Measurements from ENCODE around the gene QSOX2. TPM values are rescaled to one million over a fixed set of nuclear protein-coding genes. Genes with fewer than 3 reads are reported as not detected.

The QSOX2 gene
- total and polyA plus RNA-seq, 10 donors = 12.3 to 20.3 (median 16.9) TPM

DNA sequence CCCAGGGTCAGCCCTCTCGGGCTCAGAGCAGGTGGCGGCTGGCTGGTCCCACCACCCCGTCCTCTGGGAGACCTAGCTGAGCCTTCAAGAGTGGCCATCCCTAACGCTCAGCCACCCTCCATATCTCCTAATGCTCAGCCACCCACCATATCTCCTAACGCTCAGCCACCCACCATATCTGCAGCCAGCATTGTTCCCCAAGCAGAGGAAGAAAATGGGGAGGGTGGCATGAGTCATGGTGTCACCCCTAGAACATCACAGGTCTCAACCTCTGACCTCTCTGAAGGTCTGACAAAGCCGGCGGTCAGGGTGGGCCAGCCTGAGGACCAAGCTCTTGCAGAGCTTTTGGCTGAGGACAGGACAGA lies 55.4 kb downstream of the QSOX2 start:
- 56 to 75% (median 68%) methylated on average over 4 to 7 of the region's 7 CpGs for WGBS, 5 donors
- Histone ChIP-seq H3K4me1 (peaks cover 0 to 30% (median 14%) of the 10 kb centered on the region in 6 donors), H3K27ac (no peak overlapping the region), H3K27me3 (replicated peaks in 1 of 7) (peaks cover 6 to 100% (median 92%) of the 10 kb centered on the region in 7 donors), H3K36me3 (no peaks in the 10 kb centered on the region), H3K4me3 (no peak overlapping the region), H3K9me3 (no peaks in the 10 kb centered on the region)
- intact Hi-C loops (cut with DNase I; ENCODE audit: low total_unique reads) = no loop called here
- no peak for TF ChIP-seq CTCF (IDR thresholded peaks at IDR 0.05 in 8 of 11, conservative IDR thresholded peaks at IDR 0.05 in 3 of 11)
- no peak for DNase-seq

- H3K36me3 ChIP-seq = no peaks in the 10 kb centered on the region
- no peak for TF ChIP-seq CTCF (IDR thresholded peaks at IDR 0.05 in 8 of 11, conservative IDR thresholded peaks at IDR 0.05 in 3 of 11)
- TF ChIP-seq POLR2A (IDR thresholded peaks at IDR 0.05) = no peak
- no peak for TF ChIP-seq POLR2AphosphoS5 (IDR thresholded peaks at IDR 0.05)
- H3K9me3 ChIP-seq = no peaks in the 10 kb centered on the region
- H3K27me3 ChIP-seq (replicated peaks in 1 of 7) = peaks cover 6 to 100% (median 89%) of the 10 kb centered on the region in 7 donors
- no peak overlapping the region for H3K27ac ChIP-seq
- intact Hi-C loops (cut with DNase I; ENCODE audit: low total_unique reads) = no loop called here
- DNase-seq = no peak
- 42 to 53% (median 46%) methylated on average over 19 to 28 of the region's 28 CpGs for WGBS, 5 donors
- H3K4me3 ChIP-seq = no peak overlapping the region
- H3K4me1 ChIP-seq = peaks cover 0 to 30% (median 14%) of the 10 kb centered on the region in 6 donors
Observed at GRCh38 chr9:136189394-136190236, 56.0 kb downstream of the QSOX2 start.

DNA sequence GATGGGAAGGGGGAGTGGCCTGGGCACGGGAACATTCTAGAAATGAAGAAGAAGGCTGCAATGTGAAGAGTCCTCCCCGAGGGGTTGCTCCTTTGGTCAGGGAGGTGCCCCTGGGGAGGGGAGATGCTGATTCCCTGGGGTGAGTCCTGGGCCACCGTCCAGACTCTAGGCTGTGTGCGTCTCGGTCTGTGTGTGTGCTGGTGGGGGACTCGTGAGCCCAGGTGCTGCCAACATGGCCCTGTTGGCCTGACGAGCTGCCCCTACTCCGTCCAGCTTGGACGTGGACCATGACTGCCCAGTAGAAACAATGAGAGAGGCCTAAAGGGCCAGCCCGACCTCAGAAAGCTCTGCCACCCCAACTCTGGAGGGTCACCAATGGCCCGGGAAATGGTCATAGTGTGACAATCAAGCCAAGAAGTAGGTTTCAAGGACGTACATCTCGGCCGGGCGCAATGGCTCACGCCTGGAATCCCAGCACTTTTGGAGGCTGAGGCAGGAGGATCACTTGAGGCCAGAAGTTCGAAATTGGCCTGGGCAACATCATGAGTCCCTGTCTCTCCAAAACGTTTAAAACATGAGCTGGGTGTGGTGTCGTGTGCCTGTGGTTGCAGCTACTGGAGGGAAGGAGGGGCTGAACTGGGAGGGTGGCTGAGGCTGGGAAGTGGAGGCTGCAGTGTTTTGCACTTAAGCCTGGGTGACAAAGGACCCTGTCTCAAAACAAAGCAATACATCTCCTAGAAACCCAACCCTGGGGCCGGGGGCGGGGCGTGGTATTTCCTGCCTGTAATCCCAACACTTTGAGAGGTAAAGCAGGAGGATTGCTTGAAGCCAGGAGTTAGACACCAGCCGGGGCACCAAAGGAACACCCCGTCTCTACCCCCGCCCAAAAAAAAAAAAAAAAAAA lies 57.7 kb downstream of the QSOX2 start:
- no peak for DNase-seq
- Histone ChIP-seq H3K4me1 (peaks cover 0 to 16% (median 5%) of the 10 kb centered on the region in 6 donors), H3K4me3 (no peak overlapping the region), H3K36me3 (no peaks in the 10 kb centered on the region), H3K9me3 (no peaks in the 10 kb centered on the region), H3K27me3 (replicated peaks in 1 of 7) (peaks cover 3 to 94% (median 73%) of the 10 kb centered on the region in 7 donors), H3K27ac (no peak overlapping the region)
- intact Hi-C loops (cut with DNase I; ENCODE audit: low total_unique reads) = no loop called here
- TF ChIP-seq CTCF (IDR thresholded peaks at IDR 0.05 in 8 of 11, conservative IDR thresholded peaks at IDR 0.05 in 3 of 11) (no peak), POLR2A (IDR thresholded peaks at IDR 0.05) (no peak), POLR2AphosphoS5 (IDR thresholded peaks at IDR 0.05) (no peak)
- WGBS, 5 donors = 69 to 77% (median 70%) methylated on average over 24 to 25 of the region's 25 CpGs

GRCh38 chr9:136187197-136187596 lies 58.4 kb downstream of the QSOX2 start:
- TF ChIP-seq CTCF (IDR thresholded peaks at IDR 0.05 in 8 of 11, conservative IDR thresholded peaks at IDR 0.05 in 3 of 11) = no peak
- TF ChIP-seq POLR2AphosphoS5 (IDR thresholded peaks at IDR 0.05) = no peak
- TF ChIP-seq POLR2A (IDR thresholded peaks at IDR 0.05) = no peak
- Histone ChIP-seq H3K9me3 (no peaks in the 10 kb centered on the region), H3K27me3 (replicated peaks in 1 of 7) (peaks cover 0 to 90% (median 65%) of the 10 kb centered on the region in 7 donors), H3K4me1 (peaks cover 0 to 8% (median under 1%) of the 10 kb centered on the region in 6 donors), H3K27ac (no peak overlapping the region), H3K4me3 (no peak overlapping the region), H3K36me3 (no peaks in the 10 kb centered on the region)
- DNase-seq = no peak
- 88 to 93% (median 91%) methylated on average over 18 of the region's 18 CpGs for WGBS, 5 donors
- intact Hi-C loops (cut with DNase I; ENCODE audit: low total_unique reads) = no loop called here
